GM12878 (cell line): ENCODE measurements around the gene TRPM3. TPM values are rescaled to one million over a fixed set of nuclear protein-coding genes. Genes with fewer than 3 reads are reported as not detected.

ENCODE experiments used
- ATF2 ChIP-seq: IDR thresholded peaks from 2 replicates; pipeline ENCODE4 v1.6.1; 2012; ENCODE audit warnings: low read length, inconsistent platforms
- CTCF ChIP-seq, 3 experiments: IDR thresholded peaks in 2 of 3; conservative IDR thresholded peaks in 1 of 3; 2 replicates each; pipeline ENCODE4 v1.5.1; 2011; ENCODE audit warnings: low read depth in 3 of 3, low read length in 3 of 3, mild to moderate bottlenecking in 3 of 3, control low read depth in 2 of 3, moderate library complexity in 2 of 3, inconsistent platforms in 1 of 3, mixed read lengths in 1 of 3; ENCODE audit not compliant: control insufficient read depth in 2 of 3, insufficient read depth in 1 of 3; ENCODE audit errors: extremely low read depth in 1 of 3
- E4F1 ChIP-seq: fragments of 450-650 bp; IDR thresholded peaks from 2 replicates; pipeline ENCODE4 v1.6.1; 2018; ENCODE audit warnings: borderline replicate concordance, mild to moderate bottlenecking; ENCODE audit not compliant: partially characterized antibody
- EED ChIP-seq: sonication (generic); IDR thresholded peaks from 2 replicates; pipeline ENCODE4 v1.6.1; 2016; ENCODE audit warnings: antibody characterized with exemption, low read depth
- HDAC6 ChIP-seq: fragments of 200-600 bp; sonication (generic); IDR thresholded peaks from one replicate; pipeline ENCODE4 v1.8.0; 2017; ENCODE audit warnings: antibody characterized with exemption; ENCODE audit not compliant: unreplicated experiment
- HDGF ChIP-seq: fragments of 450-650 bp; IDR thresholded peaks from 2 replicates; pipeline ENCODE4 v1.6.1; 2016; ENCODE audit warnings: antibody characterized with exemption
- IKZF2 ChIP-seq, 2 experiments: fragments of 450-650 bp; IDR thresholded peaks; 2 replicates each; pipeline ENCODE4 v1.6.1; 2017; ENCODE audit warnings: mild to moderate bottlenecking in 2 of 2, moderate library complexity in 2 of 2
- KDM1A ChIP-seq: fragments of 200-600 bp; sonication (generic); IDR thresholded peaks from 2 replicates; pipeline ENCODE4 v1.6.1; 2016; ENCODE audit warnings: borderline replicate concordance
- MYB ChIP-seq: fragments of 150-350 bp; IDR thresholded peaks from 2 replicates; pipeline ENCODE4 v1.6.1; 2014; ENCODE audit warnings: mild to moderate bottlenecking, low read depth, low read length, borderline replicate concordance
- NFXL1 ChIP-seq: fragments of 450-650 bp; IDR thresholded peaks from 2 replicates; pipeline ENCODE4 v1.6.1; 2017; ENCODE audit warnings: antibody characterized with exemption, mild to moderate bottlenecking, borderline replicate concordance
- POLR2A ChIP-seq: IDR thresholded peaks from 2 replicates; pipeline ENCODE4 v1.6.1; 2011; ENCODE audit warnings: low read depth, mild to moderate bottlenecking, low read length
- POLR2AphosphoS2 ChIP-seq: IDR thresholded peaks from 2 replicates; pipeline ENCODE4 v1.6.1; 2011; ENCODE audit warnings: low read depth, mild to moderate bottlenecking, low read length, improper control_type of control experiment, moderate library complexity
- RAD21 ChIP-seq: IDR thresholded peaks from 2 replicates; pipeline ENCODE4 v1.6.1; 2011; ENCODE audit warnings: mild to moderate bottlenecking, low read depth, low read length, moderate library complexity; ENCODE audit not compliant: insufficient read depth
- RAD51 ChIP-seq: fragments of 450-650 bp; IDR thresholded peaks from 2 replicates; pipeline ENCODE4 v1.6.1; 2016; ENCODE audit warnings: moderate library complexity, mild to moderate bottlenecking, inconsistent platforms
- RB1 ChIP-seq: fragments of 450-650 bp; formaldehyde crosslinking; IDR thresholded peaks from 2 replicates; pipeline ENCODE4 v1.6.1; 2017; ENCODE audit warnings: mild to moderate bottlenecking, borderline replicate concordance
- RBBP5 ChIP-seq: fragments of 200-600 bp; sonication (generic); conservative IDR thresholded peaks from 2 replicates; pipeline ENCODE4 v1.6.1; 2016
- SMAD1 ChIP-seq: fragments of 450-650 bp; IDR thresholded peaks from 2 replicates; pipeline ENCODE4 v1.6.1; 2018; ENCODE audit warnings: mild to moderate bottlenecking, low read depth; ENCODE audit not compliant: partially characterized antibody
- STAT1 ChIP-seq: fragments of 450-650 bp; conservative IDR thresholded peaks from 2 replicates; pipeline ENCODE4 v1.6.1; 2014; ENCODE audit warnings: antibody characterized with exemption, mild to moderate bottlenecking
- TAF1 ChIP-seq: IDR thresholded peaks from 2 replicates; pipeline ENCODE4 v1.6.1; 2011; ENCODE audit warnings: mild to moderate bottlenecking, low read depth, low read length, borderline replicate concordance
- TARDBP ChIP-seq: IDR thresholded peaks from 2 replicates; pipeline ENCODE4 v1.6.1; 2016; ENCODE audit warnings: borderline replicate concordance
- ZNF687 ChIP-seq: fragments of 450-650 bp; IDR thresholded peaks from 2 replicates; pipeline ENCODE4 v1.6.1; 2017; ENCODE audit warnings: mild to moderate bottlenecking, moderate library complexity
- polyA plus RNA-seq, 11 experiments: library from polyadenylated mRNA; depleted of rRNA in 4 of 11; unstranded in 6 of 11; stranded (reverse) in 5 of 11; fragments of >200 nt; fragmentation: Nextera tagmentation in 4 of 11; fragmentation: Illumina TruSeq in 1 of 11; extraction: Ambion mirVana in 4 of 11; extraction: Trizol in 1 of 11; gene quantifications; 1 replicate in 1 of 11; 2 replicates in 10 of 11; pipeline versions ENCODE4 v1.2.1 to v1.2.3, GENCODE V29; 2011 to 2016; ENCODE audit warnings: inconsistent platforms in 2 of 11, missing spikeins in 2 of 11, low read depth in 1 of 11
- total RNA-seq, 4 experiments: library from RNA; depleted of rRNA in 3 of 4; stranded (reverse); fragments of >200 nt in 3 of 4; fragmentation: Illumina TruSeq in 1 of 4; extraction: Trizol in 1 of 4; gene quantifications; 2 replicates each; pipeline versions ENCODE4 v1.2.1 to v1.2.3, GENCODE V29; 2013 to 2021

TRPM3 gene
- total and polyA plus RNA-seq, 10 of the 15 experiments (the other 5 are each of a cell fraction or from before 2014, with no cell fraction given): not detected

- no peak for TF ChIP-seq CTCF (IDR thresholded peaks at IDR 0.05 in 2 of 3, conservative IDR thresholded peaks at IDR 0.05 in 1 of 3; ENCODE audit: control insufficient read depth in 2 of 3, extremely low read depth in 1 of 3, insufficient read depth in 1 of 3, low read depth in 3 of 3, low read length in 3 of 3)
- no peak for TF ChIP-seq RB1
- TF ChIP-seq HDAC6: no peak
- TF ChIP-seq RAD51: no peak
- TF ChIP-seq TARDBP: no peak
- TF ChIP-seq KDM1A: no peak
- no peak for TF ChIP-seq RAD21
- no peak for TF ChIP-seq POLR2AphosphoS2
- TF ChIP-seq E4F1: no peak
- no peak for TF ChIP-seq NFXL1
- no peak for TF ChIP-seq SMAD1
- no peak for TF ChIP-seq STAT1
- peak; percentile 58 to 83; a peak in 3 of 4 replicates for TF ChIP-seq IKZF2 (IDR thresholded peaks at IDR 0.05)
- TF ChIP-seq ZNF687: peak; percentile 62; the same call in 1 of the 2 replicates
- no peak for TF ChIP-seq TAF1
- no peak for TF ChIP-seq POLR2A
- no peak for TF ChIP-seq HDGF
- 0 out of 2 replicates have a peak, but pooled peaks have one; percentile 26 for TF ChIP-seq EED
- no peak for TF ChIP-seq ATF2
- no peak for TF ChIP-seq MYB
- TF ChIP-seq RBBP5: no peak
Observed at GRCh38 chr9:70519912-70520724, 601.3 kb downstream of the TRPM3 start (continued).
